Measurements from ENCODE around the gene HNRNPH2.

HNRNPH2 gene

GRCh38 chrX:101397779-101398178 is 10.2 kb upstream of the HNRNPH2 start:
- no peak for DNase-seq (ENCODE audit: low read depth in 2 of 2)

- no peak for DNase-seq (ENCODE audit: low read depth in 2 of 2)
These were observed 9.3 kb upstream of the HNRNPH2 start for GRCh38 chrX:101398694-101399093.

GRCh38 chrX:101399825-101400224 is 8.2 kb upstream of the HNRNPH2 start:
- no peak for DNase-seq (ENCODE audit: low read depth in 2 of 2)

- DNase-seq (ENCODE audit: low read depth in 2 of 2): no peak
These were observed 765 bp upstream of the HNRNPH2 start for GRCh38 chrX:101407167-101407747.

- DNase-seq (ENCODE audit: low read depth in 2 of 2): no peak
These were observed 465 bp downstream of the HNRNPH2 start for GRCh38 chrX:101408532-101408841.

- no peak for DNase-seq (ENCODE audit: low read depth in 2 of 2)
These were observed 1.0 kb downstream of the HNRNPH2 start for GRCh38 chrX:101409043-101409442.

- DNase-seq (ENCODE audit: low read depth in 2 of 2): no peak
These were observed 2.4 kb downstream of the HNRNPH2 start for GRCh38 chrX:101410461-101410860.

GRCh38 chrX:101411984-101412383 is 4.0 kb downstream of the HNRNPH2 start:
- DNase-seq (ENCODE audit: low read depth in 2 of 2): no peak

- peak in 1 of 2 donors; percentile 7 for DNase-seq (ENCODE audit: low read depth in 2 of 2)
These were observed 7.4 kb downstream of the HNRNPH2 start for GRCh38 chrX:101415180-101416145.

GRCh38 chrX:101416691-101417090 is 8.7 kb downstream of the HNRNPH2 start:
- DNase-seq (ENCODE audit: low read depth in 2 of 2): no peak

GRCh38 chrX:101417190-101417589 is 9.2 kb downstream of the HNRNPH2 start:
- no peak for DNase-seq (ENCODE audit: low read depth in 2 of 2)

- DNase-seq (ENCODE audit: low read depth in 2 of 2): peak in 1 of 2 donors; percentile 14
These were observed 10.2 kb downstream of the HNRNPH2 start for GRCh38 chrX:101417981-101418841.

GRCh38 chrX:101419489-101419888 is 11.5 kb downstream of the HNRNPH2 start:
- no peak for DNase-seq (ENCODE audit: low read depth in 2 of 2)

- no peak for DNase-seq (ENCODE audit: low read depth in 2 of 2)
These were observed 19.9 kb downstream of the HNRNPH2 start for GRCh38 chrX:101427954-101428353.

- no peak for DNase-seq (ENCODE audit: low read depth in 2 of 2)
These were observed 21.9 kb downstream of the HNRNPH2 start for GRCh38 chrX:101429934-101430333.

- DNase-seq (ENCODE audit: low read depth in 2 of 2): no peak
These were observed 22.5 kb downstream of the HNRNPH2 start for GRCh38 chrX:101430457-101431078.

GRCh38 chrX:101442085-101442484 is 34.1 kb downstream of the HNRNPH2 start:
- no peak for DNase-seq (ENCODE audit: low read depth in 2 of 2)

- no peak for DNase-seq (ENCODE audit: low read depth in 2 of 2)
These were observed 41.3 kb downstream of the HNRNPH2 start for GRCh38 chrX:101449279-101449678.

GRCh38 chrX:101450085-101450484 is 42.1 kb downstream of the HNRNPH2 start:
- DNase-seq (ENCODE audit: low read depth in 2 of 2): no peak

- no peak for DNase-seq (ENCODE audit: low read depth in 2 of 2)
These were observed 42.9 kb downstream of the HNRNPH2 start for GRCh38 chrX:101450961-101451360.

- no peak for DNase-seq (ENCODE audit: low read depth in 2 of 2)
These were observed 44.0 kb downstream of the HNRNPH2 start for GRCh38 chrX:101452056-101452455.

- no peak for DNase-seq (ENCODE audit: low read depth in 2 of 2)
These were observed 52.6 kb downstream of the HNRNPH2 start for GRCh38 chrX:101460669-101461068.
